GM18858 (cell line): ENCODE measurements around the gene CAMSAP2.
"Not testable (repeated sequence)": the region's sequence is repeated elsewhere in the genome, so short reads cannot be mapped to it uniquely, and the experiment has no call there.

Experiments
- ATAC-seq: cut with Tn5 transposase; IDR thresholded peaks from one replicate; pipeline ENCODE4 v1.9.1; 2021; ENCODE audit not compliant: unreplicated experiment

Gene CAMSAP2

DNA sequence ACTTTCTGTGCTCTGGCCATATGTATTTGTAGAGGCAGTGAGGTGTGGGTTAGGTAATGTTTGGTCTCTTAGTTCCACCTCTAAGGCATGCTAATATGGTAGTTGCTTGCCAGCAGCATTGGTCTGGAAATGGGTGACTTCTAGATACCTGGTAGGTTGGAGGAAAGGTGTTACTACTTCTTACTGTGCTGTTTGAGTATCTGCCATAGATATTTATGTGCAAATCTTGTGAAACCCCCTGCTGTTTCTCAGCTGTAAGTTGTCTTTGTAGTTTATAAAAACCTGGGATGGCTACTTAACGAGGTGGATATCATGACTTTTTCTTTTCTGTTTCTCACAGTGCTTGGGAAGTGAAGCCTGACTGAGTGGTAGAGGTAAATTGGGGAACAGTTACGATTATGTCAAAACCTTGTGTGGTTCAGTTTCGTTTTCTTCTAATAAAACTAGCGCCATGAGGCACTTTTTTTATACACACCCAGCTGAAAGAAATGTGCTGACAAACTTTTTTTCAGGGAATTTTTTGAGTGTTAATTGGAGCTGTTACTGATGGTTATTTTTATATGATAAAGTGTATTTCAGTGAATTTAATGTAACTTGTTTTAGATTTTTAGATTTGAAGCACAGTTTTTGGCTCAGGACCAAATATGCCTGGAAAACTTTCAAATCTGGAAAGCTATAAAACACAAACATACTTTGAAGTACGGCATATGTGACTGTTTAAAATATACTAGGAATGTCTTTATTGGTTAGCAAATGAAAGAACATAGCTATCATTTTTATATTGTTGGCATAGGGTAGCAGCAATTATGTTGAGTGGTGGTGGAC is 42.1 kb downstream of the CAMSAP2 start:
- ATAC-seq, result no peak

DNA sequence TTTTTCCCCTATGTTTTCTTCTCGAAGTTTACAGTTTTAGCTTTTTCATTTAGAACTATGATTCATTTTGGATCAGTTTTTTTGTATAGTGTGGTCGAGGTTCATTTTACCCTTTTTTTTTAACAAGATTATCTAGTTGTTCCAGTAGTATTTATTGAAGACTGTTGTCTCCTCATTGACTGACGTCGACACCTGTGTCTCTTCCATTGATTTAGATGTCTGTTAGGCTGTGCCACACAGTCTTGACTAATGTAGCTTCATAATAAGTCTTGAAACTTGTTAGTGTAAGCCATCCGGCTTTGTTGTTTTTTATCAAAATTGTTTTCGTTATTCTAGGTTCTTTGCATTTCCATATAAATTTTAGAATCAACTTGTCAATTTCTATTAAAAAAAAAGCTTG is 45.2 kb downstream of the CAMSAP2 start:
- ATAC-seq, result no peak

DNA sequence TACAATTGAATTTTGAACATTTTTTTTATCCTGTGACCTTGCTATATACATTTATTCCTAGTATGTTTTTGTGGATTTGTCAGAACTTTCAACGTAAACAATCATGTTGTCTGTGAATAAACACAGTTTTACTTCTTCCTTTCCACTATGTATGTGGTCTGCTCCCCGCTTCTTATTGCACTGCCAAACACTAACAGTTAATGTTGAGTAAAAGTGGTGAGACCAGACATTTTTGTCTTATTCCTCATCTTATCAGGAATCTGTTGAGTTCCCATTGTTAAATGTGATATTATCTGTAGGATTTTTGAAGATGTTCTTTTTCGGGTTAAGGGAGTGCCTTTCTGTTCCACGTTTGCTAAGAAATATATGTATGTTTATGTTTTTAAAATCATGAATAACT is 45.9 kb downstream of the CAMSAP2 start:
- ATAC-seq, result no peak

DNA sequence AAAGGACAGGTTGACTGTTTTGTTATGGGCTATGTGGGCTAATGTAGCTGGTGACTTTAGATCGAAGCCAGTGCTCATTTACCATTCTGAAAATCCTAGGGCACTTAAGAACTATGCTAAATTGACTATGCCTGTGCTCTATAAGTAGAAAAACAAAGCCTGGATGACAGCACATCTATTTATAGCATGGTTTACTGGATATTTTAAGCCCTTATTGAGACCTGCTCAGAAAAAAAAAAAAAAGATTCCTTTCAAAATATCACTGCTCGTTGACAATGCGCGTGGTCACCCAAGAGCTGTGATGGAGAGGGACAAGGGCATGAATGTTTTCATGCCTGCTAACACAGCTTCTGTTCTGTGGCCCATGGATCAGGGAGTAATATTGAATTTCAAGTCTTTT is 48.1 kb downstream of the CAMSAP2 start:
- no peak for ATAC-seq

DNA sequence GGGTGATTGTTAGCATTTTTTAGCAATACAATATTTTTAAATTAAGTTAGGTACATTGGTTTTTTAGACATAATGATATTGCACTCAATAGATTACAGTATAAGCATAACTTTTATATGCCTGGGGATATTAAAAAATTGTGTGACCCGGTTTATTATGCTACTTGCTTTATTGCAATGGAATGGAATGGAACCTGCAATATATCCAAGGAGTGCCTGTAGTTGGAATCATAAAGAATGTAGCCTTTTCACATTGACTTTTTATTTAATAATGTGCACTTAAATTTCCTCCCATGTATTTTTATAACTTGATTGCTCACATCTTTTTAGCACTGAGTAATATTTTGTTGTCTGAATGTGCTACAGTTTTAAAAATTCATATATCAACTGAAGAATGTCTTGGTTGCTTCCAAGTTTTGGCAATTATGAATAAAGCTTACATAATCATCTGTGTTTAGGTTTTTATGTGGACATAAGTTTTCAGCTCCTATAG is 49.2 kb downstream of the CAMSAP2 start:
- ATAC-seq, result no peak

DNA sequence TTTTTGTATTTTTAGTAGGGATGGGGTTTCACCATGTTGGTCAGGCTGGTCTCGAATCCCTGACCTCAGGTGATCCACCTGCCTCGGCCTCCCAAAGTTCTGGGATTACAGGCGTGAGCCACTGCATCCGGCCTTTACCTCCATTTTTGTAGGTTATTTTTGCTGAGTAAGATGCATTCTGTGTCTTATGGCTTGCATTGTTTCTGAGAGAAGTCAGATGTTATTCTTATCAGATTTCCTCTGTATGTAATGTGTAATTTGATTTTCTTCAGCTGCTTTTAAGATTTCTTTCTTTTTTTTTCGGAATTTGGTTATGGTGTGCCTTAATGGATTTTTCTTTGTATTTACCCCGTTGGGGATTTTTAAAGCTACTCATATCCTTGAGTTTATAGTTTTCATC is 52.3 kb downstream of the CAMSAP2 start:
- ATAC-seq, result not testable (repeated sequence)

DNA sequence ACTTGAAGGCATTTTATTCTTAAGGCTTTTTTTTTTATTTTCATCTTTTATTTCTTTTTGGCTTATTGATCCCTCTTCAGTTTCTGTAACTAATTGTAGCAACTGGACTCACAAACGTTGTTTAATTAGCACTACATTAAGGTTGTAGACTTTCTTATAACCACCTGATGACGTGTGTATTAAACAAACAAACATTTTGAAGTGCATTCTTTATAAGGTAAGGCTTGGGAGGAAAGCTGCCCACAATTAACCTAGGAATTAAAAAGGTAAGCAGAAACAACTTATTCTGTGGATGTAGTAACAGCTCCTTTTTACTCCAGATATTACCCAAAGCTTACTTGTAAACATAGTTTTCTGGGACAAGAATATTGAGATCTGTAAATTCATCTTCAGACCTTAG is 55.0 kb downstream of the CAMSAP2 start:
- no peak for ATAC-seq

DNA sequence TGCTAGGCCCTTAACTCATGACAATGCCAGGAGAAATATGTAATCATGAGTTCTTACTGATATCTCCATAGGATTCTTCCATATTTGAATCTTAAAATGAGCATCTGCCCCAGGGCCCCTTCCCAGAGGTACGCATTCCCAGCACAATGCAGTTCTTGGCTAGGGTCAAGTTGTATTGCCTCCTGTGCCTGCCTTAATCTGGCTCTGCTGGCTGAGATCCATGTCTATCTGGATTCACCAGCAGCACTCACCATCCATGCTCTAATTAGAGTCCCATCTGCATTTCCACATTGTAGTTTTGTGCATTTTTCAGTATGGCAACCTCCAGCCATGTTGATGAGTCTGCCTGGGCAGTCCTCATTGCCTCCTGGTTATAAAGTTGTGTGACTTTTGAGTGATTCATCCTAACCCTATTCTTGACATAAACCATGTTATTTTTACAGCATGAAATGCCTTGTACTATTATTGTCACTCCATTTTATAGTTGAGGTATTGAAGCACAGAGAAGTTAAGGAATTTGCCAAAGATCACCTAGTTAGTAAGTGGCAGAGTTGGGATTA is 55.9 kb downstream of the CAMSAP2 start:
- ATAC-seq, result no peak

DNA sequence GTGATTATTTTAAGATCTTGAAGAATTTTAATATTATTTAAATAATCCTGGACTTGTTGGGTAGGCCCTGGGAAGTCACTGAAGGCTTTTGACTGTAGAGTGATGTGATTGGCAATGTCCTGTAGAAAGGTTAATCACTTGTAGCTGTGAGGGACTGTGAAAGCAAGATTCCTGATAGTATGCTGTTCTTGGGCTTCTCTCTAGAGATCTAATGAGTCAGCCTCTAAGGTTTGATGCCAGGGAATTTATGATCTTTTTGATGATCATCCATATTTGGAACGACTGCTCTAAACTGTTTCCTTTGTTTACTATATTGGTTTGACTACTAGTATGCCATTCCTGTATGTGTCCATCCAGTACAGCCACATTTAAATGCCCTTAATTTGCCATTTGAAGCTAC is 56.5 kb downstream of the CAMSAP2 start:
- ATAC-seq, result no peak

DNA sequence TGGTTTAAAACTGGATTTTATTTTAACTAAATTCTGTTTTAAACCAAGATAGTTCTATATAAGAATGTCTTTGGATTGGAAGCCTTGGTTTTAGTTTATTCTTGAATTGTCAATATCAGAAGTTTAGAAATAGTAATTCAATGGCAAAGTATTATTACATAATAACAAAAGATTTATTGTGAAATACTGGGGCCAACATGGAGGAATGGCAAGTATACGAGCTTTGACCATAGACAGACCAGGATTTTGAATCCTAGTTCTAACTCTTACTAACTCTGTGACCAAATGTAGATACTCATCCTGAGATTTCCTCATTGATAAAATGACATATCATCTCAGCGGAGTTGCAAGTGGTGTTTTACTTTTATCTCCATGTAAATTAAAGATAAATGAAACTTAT is 63.3 kb downstream of the CAMSAP2 start:
- ATAC-seq, result no peak

DNA sequence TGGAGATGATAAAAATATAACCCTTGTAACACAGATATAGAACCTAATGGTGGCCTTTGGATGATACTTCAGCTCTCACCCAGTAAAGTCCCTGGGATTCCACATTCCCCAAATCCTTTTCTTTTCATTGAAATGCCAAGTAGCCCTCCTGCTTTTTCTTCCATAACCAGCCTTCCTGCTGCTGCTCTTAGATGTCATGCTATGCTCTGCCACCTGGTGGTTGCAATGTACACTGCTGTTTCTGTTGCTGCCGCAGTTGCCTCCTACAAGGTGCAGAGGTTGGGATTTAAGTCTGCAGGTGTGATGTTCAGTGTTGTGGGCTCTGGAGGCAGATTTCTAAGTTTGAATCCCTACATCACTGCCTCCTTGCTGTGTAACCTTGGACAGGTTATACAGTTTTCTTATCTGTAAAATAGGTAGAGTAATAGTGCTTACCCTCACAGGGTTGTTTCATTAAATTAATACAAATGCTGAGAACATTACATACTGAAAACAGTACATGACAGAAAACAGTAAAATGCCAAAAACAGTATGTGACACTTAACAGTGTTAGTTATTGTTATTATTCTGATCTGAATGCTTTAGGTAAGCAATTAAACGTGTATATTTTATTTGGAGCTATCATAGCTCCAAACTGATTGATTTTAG is 64.3 kb downstream of the CAMSAP2 start:
- ATAC-seq, result peak; percentile 93

DNA sequence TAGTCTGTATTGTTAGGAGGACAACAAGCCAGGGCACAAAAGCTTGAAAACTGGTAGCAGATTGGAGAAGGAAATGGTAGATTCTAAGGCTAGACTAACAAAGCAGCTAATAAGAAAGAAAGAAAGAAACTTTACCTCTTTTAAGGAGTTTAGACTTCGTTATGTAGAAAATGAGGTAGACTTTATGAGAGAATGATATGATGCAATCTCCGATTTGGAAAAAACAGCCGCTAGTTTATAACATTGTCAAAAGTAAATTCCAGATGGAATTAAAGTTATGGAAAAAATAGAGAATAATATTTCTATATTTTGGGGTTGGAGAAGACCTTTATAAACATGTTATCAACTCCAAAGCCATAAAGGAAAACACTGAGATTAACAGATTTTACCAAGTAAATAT is 67.0 kb downstream of the CAMSAP2 start:
- ATAC-seq, result no peak

DNA sequence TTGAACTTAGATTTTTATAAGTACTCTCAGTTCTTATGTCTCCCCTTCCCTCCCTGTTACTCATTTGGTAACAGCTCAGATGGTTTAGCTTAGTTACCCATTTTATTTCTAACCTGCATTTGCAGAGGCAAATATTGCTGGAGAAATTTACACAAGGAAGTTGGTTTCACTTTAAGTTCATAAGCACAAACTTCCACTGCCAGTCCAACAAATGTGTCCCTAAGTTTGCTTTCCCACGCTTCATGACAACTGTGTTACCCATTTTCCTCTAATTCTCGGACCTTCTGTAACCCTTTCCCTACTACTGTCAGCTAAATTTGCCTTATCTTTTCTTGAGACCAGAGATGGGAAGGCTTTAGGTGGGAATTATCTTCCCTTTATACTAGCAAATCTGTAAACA is 70.2 kb downstream of the CAMSAP2 start:
- no peak for ATAC-seq

DNA sequence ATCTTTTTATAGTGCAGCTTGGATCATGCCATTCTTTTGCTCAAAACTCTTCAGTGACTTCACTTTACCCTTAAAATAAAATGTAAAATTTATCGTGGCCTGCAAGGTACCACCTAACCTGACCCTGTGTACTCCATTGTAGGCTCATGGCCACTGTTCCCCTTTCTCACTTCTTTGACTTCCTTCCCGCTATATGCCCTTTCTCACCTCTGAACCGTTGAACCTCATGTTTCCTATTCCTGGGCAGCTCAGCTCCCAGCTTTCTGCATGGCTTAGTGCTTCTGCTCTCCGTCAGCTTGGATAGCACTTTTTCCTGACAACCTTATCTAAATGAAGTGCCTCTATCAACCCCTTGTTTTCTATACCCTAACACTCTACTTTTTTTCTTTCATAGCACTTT is 73.0 kb downstream of the CAMSAP2 start:
- ATAC-seq, result no peak

DNA sequence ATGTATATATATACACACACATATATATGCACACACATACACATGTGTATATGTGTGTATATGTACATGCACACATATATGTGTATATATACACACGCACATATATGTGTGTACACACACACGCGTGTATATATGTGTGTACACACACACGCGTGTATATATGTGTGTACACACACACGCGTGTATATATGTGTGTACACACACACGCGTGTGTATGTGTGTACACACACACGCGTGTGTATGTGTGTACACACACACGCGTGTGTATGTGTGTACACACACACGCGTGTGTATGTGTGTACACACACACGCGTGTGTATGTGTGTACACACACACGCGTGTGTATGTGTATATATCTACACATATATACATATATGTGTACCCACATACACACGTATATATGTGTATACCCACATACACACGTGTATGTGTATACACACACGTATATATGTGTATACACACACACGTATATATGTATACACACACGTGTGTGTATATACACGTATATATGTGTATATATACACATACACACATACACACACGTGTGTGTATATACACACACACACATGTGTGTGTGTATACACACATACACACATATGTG is 78.0 kb downstream of the CAMSAP2 start:
- ATAC-seq, result not testable (repeated sequence)

DNA sequence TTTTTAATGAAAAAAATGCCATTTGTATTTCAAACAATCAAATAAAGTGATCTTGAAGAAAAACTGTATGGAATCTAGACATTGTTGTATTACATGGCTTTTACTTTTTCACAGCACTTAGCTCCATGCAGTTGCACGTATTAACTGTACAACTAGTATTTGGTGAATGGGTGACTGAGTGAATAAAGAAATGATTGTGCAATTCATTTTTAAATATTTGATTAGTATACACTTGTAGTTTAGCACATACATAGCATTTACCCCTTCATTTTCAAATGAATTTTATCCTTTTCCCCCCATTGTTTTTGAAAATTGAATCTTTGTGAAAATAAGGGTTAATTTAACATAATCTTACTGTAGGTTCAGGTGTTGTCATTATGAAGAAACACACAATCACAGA is 79.6 kb downstream of the CAMSAP2 start:
- no peak for ATAC-seq

DNA sequence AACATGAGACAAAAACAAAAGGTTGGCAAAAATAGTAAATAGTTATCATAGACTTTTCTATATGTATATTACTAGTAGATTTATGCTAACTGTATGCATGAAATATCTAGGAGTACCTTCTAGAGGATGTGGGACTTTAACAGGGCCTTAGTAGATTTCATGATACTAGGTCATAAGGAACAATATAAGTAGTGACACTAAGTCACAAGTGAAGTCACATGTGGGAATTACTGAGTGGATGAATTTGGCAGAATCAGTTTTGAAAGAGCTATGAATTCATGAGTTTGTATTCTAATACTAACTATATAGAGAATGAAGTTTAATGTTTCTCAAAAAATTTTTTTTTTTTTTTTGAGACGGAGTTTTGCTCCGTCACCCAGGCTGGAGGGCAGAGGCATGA is 81.0 kb downstream of the CAMSAP2 start:
- no peak for ATAC-seq

DNA sequence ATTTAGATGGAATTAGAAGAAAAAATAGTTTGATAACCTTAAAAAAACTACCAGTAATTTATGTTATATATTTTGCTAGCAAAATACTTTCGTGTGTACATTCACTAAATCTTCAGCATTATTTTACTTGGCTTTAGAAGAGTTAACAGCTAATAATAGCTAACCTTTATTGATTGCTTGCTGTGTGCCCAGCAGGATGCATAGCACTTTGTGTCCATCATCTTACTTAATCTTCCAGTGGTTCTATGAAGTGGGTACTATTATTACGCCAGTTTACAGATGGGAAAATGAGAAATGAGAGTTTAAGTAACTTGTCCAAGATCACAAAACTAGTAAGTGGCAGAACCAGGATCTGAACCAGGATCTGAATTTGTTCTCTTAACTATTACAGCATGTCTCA is 92.4 kb downstream of the CAMSAP2 start:
- no peak for ATAC-seq

DNA sequence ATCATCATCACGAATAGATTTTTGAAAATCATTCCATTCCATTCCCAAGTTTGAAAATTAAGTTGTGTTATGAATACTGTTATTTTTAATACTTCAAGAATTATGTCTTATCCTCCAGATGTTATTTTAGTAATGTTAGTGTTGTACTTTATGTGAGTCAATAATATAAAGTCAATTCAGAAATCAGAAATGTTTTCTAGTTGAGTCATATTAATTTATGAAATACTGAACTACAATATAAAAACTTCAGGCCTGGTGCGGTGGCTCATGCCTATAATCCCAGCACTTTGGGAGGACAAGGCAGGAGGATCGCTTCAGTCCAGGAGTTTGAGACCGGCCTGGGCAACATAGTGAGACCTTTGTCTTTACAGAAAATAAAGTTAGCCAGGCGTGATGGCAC is 95.7 kb downstream of the CAMSAP2 start:
- ATAC-seq, result no peak

DNA sequence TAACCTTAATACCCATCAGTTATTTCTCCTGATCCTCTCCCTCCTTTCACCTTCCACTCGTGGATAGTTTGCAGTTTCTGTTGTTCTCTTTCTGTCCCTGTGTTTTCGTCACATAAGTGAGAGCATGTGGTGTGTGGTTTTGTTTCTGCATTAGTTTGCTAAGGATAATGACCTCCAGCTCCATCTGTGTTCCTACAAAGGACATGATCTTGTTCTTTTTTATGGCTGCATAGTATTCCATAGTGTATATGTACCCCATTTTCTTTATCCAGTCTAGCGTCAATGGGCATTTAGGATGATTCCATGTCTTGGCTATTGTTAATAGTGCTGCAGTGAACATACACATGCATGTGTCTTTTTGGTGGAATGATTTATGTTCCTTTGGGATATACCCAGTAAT is 97.5 kb downstream of the CAMSAP2 start:
- ATAC-seq, result no peak

DNA sequence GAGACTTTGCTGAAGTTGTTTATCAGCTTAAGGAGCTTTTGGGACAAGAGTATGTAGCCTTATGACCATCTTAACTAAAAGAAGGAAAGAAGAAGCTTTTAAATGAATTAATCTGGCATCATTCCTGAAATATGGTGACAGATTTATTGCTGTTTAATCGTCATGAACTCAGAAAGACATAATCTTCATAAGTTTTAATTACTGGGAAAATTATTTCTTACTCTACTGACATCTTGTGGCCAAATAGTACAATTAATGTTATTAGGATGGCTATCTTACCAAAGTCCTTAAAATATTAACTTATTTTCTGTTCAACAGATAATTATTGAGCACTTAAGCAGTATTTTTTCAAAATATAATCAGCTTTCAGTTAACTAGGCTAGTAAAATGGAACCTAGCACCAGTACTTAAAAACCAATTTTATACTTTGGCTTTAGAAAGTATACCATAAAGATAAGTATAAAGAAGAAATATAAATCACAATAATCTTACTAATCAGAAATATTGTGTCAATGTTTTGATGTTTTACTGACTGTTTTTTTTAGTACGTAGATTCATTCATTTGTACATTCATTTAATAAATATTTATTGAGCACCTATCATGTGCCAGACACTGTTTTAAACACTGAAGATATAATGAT is 99.4 kb downstream of the CAMSAP2 start:
- ATAC-seq, result no peak
